GM18508 (cell line): ENCODE data around the gene ESCO1.

Source experiments
- ATAC-seq: cut with Tn5 transposase; IDR thresholded peaks from one replicate; pipeline ENCODE4 v1.9.1; 2021; ENCODE audit warnings: moderate number of reproducible peaks; ENCODE audit not compliant: insufficient read depth, unreplicated experiment

ESCO1 gene

DNA sequence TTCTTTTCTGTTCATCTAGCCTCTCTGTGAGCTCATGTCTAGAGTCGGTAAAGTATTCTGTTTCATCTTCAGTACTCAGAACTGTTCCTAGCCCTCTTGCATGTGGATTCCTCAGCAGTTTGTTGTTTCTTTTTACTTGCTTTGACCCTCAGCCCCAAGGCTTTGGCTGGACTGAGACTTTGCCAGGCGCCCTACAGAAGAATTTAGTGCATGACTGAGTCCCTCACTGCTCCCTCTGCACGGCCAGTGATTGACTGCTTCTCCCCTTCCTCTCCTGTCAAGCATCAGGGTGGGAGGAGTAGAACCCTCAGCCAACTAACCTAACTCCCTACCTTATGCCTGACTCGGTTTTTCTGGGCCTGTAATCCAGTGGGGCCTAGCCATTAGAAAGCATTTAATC, 109.8 kb downstream of the ESCO1 start:
- ATAC-seq, result no peak

DNA sequence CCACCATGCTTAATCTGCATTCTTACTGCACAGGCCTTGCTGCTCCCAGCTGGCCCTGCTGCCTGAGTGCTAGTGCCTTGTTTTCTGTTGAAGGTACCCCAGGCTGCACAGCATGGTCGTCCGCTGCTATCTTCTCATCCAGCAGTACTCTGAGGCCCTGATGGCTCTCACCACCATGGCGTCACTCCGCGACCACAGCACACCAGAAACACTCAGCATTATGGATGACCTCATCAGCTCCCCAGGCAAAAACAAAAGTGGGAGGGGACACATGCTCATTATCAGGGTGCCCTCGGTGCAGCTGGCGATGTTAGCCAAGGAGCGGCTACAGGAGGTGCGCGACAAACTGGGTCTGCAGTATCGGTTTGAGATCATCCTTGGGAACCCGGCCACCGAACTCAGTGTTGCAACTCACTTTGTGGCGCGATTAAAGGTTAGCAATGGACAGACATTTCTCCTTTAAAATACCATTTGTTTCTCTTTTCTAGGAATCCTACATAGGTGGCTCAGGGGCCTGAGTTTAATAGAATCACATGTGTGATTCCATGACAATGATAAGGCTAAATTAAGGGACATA, 110.5 kb downstream of the ESCO1 start:
- no peak for ATAC-seq

DNA sequence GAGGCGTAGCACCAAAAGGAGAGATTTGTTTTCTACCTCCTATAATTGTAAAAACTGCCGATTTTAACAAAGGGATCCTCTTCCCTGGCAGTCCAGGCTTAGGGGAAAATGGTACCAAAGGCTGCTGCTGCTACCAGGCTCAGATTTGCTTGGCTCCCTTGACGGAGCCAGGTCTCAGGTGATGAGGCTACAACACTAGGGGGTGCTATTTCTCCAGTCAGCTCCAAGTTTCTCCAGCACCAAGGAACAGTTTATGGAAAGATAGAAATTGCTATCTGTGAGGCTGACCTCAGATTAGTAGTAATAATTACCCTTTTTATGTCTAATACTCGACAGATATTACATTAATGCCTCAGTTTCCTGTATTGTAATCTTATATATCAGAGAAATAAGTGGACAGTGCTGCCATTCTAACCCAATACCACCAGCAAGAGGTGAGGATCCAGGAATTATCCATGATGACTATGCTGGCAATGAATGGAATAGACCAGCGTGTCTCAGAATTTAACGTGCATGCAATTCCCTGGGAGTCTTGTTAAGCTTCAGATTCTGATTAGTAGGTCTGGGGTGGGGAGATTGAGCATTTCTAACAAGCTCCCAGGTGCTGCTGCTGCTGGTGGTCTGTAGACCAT, 111.3 kb downstream of the ESCO1 start:
- ATAC-seq, result no peak

DNA sequence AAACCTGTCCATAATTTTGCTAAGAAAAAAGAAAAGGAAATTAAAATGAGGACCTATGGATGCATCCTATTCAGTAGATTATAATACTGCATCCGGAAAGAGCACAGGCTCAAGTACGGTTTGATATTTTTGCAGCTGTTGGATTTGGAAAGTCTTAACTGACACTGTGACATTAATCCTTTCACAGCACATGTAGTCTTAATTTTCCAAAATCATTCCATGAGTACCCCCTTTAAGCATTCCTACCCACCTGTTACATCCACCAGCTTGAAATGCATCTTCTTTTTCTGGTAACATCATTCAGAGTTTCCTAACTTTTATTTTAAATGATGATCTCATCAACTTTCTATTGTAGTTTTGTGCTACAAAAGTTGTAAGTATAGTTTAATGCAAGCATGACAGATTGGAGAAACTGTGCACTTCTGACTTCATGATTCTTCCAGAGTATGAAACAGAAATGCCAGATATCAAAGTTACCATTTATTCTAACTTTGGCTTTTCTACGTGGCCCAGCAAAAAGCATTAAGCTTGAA, 113.5 kb downstream of the ESCO1 start:
- no peak for ATAC-seq

DNA sequence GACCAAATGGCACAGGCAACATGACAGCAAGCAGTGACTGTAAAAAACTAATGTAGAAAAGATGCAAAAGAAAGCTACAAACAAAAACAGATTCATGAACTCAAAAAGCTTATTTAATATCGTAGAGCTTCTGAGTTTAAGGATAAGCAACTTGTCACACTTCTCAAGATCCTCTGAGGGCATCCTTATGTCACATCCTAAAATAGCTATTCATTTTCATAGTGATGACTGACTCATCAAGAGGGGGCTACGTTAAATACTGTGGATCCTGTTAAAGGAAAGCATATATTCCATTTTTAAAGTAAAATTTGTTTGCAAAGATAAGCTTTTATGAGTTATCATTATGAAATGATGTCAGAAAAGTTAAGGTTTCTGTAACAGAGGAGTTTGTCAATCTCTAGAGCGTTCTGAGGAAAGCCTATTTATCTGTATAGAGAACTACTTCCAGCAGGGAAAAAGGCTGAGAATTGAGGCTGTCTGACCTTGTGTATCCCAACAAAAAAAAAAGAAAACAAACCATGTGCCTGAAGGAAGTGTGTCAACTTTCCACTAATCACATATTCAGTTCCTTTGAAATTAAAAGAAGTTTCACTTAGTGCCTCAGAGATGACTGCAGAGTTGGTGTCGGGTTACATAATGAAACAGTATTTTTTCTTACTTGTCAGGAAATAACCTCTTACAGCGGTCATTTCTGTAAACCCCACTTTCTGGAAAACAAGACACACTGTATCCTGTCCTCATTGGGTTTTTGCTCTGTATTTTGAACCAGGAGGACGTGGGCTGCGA, 115.5 kb downstream of the ESCO1 start:
- ATAC-seq, result no peak

DNA sequence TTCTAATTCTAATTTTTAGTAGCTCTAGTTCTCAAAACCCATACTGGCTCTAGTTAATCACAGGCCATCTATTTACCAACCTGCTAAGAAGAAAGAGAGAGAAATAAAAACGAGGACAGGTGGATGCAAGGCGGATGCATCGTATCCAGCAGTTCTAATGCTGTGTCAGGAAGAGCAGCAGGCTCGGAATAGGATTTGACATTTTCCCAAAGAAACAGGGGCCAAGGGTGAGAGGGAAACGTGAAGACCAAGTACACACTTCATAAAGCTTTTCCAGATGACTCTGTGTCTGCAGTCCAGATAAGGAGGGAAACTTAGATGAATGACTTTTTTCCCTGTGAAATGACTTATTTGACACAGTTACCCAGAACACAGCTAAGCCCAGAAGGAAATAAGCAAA, 117.5 kb downstream of the ESCO1 start:
- ATAC-seq, result no peak

DNA sequence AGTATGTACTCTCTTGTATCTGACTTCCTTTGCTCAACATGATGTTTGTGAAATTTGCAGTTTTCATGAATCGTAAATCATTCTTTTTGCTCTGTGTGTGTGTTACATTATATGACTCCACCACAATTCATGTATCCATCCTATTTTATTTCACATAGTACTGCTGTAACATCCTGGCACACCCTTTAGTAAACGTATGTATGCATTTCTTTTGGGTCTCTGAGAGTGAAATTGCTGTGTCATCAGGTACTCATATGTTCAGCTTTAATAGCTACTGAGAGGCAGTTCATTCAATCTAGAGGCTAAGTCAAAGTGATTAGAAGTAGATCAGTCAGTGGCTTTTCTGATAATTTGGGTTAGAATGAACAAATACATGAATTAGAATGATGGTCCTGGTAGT, 118.8 kb downstream of the ESCO1 start:
- no peak for ATAC-seq

DNA sequence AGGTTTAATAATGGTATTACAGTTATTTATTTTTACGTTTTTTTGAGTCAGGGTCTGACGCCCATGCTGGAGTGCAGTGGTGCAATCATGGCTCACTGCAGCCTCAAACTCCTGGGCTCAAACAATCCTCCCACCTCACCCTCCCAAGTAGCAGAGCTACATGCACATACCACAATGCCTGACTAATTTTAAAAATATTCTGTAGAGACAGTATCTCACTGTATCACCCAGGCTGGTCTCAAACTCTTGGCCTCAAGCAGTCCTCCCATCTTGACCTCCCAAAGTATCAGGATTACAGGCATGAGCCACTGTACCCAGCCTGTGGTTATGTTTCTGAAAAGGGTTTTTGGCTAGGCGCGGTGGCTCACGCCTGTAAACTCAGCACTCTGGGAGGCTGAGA, 120.8 kb downstream of the ESCO1 start:
- ATAC-seq, result no peak
